Lung (tissue), 12 donors: ENCODE results near the gene SNTG2. TPM values are rescaled to one million over a fixed set of nuclear protein-coding genes. Genes with fewer than 3 reads are reported as not detected.

Experiments
- ATAC-seq: fragments of 200-7000 bp; cut with Tn5 transposase; one replicate; pipeline ENCODE4 v1.9.1; 2020; ENCODE audit warnings: moderate number of reproducible peaks; ENCODE audit not compliant: insufficient read depth, low FRiP score
- DNase-seq, 3 donors: peaks; one replicate each; pipeline ENCODE4 v3.0.0-alpha.2; 2013 to 2017
- H3K27ac ChIP-seq, 2 donors: one replicate each; pipeline ENCODE4 v1.5.1; 2013; ENCODE audit warnings: mild to moderate bottlenecking in 2 of 2, moderate library complexity in 2 of 2, control low read depth in 1 of 2, inconsistent platforms in 1 of 2, low read depth in 1 of 2, low read length in 1 of 2
- H3K27me3 ChIP-seq, 3 donors: one replicate each; pipeline ENCODE4 v1.5.1; 2013; ENCODE audit warnings: low read length in 2 of 3; ENCODE audit not compliant: control insufficient read depth in 3 of 3, insufficient read depth in 3 of 3
- H3K36me3 ChIP-seq, 4 donors: one replicate each; pipeline ENCODE4 v1.5.1; 2013; ENCODE audit warnings: low read length in 4 of 4, mild to moderate bottlenecking in 1 of 4, moderate library complexity in 1 of 4; ENCODE audit not compliant: control insufficient read depth in 4 of 4, insufficient read depth in 4 of 4
- H3K4me1 ChIP-seq, 5 donors: one replicate each; pipeline ENCODE4 v1.5.1; 2013; ENCODE audit warnings: low read length in 5 of 5, mild to moderate bottlenecking in 2 of 5, moderate library complexity in 1 of 5; ENCODE audit not compliant: control insufficient read depth in 5 of 5, insufficient read depth in 5 of 5
- H3K4me3 ChIP-seq: one replicate; pipeline ENCODE4 v1.5.1; 2013; ENCODE audit warnings: mild to moderate bottlenecking, control low read depth, moderate library complexity
- H3K9ac ChIP-seq, 2 donors: one replicate each; pipeline ENCODE4 v1.5.1; 2013; ENCODE audit warnings: low read length in 2 of 2, control low read depth in 1 of 2; ENCODE audit not compliant: insufficient read depth in 1 of 2
- H3K9me3 ChIP-seq, 4 donors: one replicate each; pipeline ENCODE4 v1.5.1; 2013; ENCODE audit warnings: low read length in 3 of 4, mild to moderate bottlenecking in 1 of 4, moderate library complexity in 1 of 4; ENCODE audit not compliant: control insufficient read depth in 4 of 4, insufficient read depth in 3 of 4
- WGBS, 2 donors: extraction: QIAGEN DNeasy Blood & Tissue Kit; methylation state at CpG; one replicate each; pipeline ENCODE4 v1.1.7; 2013; 5-methylcytosine and 5-hydroxymethylcytosine counted together
- polyA plus RNA-seq, 2 donors: library from polyadenylated mRNA; stranded (reverse); fragments of 200-250 nt; gene quantifications; one replicate each; pipeline ENCODE4 v1.2.1, GENCODE V29; 2013
- total RNA-seq, 2 donors: library from RNA; depleted of rRNA in 1 of 2; stranded (reverse); fragments of >200 nt in 1 of 2; gene quantifications; one replicate each; pipeline ENCODE4 v1.2.1, GENCODE V29; 2014 to 2021
- TF ChIP-seq, protein P1 (sequence below): IDR thresholded peaks from 2 replicates; pipeline ENCODE4 v1.5.1; 2012; ENCODE audit warnings: mild to moderate bottlenecking; ENCODE audit errors: control extremely low read depth, extremely low read depth
- donor health status: control.
- donor health status: control.
- donor health status: Bipolar disorder and iron deficiency.
- donor health status: healthy.
- donor health status: DM: yes; HTN: yes; CAD: no.

The SNTG2 gene
- total and polyA plus RNA-seq, 4 donors, result 0.31 to 1.8 (median 1.2) TPM

DNA sequence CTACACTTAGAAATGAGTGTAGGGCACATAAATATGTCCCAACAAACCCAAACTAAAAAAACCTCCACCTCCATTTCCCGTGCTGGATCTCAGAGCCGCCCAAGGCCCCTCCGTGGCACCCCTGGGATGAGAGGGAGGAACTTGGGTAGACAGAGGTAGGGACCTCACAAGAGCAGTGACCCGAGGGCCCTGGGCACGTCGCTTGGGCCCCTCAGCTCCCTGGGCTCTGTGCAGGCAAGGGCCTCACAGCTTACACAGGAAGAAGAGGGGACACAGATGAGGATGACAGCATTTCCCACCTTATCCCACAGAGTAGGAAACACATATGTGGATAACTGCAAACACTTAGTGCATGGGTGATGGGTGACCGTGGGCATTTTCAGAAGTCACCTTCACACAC, 368.7 kb downstream of the SNTG2 start:
- TF ChIP-seq, protein P1, sequence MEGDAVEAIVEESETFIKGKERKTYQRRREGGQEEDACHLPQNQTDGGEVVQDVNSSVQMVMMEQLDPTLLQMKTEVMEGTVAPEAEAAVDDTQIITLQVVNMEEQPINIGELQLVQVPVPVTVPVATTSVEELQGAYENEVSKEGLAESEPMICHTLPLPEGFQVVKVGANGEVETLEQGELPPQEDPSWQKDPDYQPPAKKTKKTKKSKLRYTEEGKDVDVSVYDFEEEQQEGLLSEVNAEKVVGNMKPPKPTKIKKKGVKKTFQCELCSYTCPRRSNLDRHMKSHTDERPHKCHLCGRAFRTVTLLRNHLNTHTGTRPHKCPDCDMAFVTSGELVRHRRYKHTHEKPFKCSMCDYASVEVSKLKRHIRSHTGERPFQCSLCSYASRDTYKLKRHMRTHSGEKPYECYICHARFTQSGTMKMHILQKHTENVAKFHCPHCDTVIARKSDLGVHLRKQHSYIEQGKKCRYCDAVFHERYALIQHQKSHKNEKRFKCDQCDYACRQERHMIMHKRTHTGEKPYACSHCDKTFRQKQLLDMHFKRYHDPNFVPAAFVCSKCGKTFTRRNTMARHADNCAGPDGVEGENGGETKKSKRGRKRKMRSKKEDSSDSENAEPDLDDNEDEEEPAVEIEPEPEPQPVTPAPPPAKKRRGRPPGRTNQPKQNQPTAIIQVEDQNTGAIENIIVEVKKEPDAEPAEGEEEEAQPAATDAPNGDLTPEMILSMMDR, result no peak
- no peak for DNase-seq
- Histone ChIP-seq H3K36me3 (no peaks in the 10 kb centered on the region), H3K9ac (no peak overlapping the region), H3K27me3 (peaks cover 0 to 5% (median 0%) of the 10 kb centered on the region in 3 donors), H3K27ac (no peak overlapping the region), H3K4me1 (no peaks in the 10 kb centered on the region), H3K4me3 (no peak overlapping the region), H3K9me3 (no peaks in the 10 kb centered on the region)
- 87 to 93% methylated on average over 7 of the region's 7 CpGs for WGBS, 2 donors
- ATAC-seq, result no peak

DNA sequence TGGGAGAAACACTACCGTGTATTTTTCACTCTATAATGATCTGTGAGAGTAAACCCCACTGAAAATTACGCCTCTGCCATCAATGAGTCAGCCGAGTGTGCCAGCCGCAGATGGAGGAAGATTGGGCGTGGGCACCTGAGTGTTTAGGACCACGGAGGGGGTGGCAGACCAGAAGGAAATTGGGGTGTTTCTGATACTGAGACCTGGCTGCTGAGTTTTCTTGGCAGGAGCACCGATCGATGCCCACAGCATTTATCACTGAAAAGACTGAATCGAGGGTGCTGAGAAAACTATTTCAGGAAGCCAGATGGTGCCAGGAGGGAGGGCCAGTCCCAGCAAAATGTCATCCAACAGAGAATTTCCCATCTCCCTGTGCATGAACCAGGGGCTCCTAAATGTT, 370.7 kb downstream of the SNTG2 start:
- TF ChIP-seq, protein P1, result no peak

DNA sequence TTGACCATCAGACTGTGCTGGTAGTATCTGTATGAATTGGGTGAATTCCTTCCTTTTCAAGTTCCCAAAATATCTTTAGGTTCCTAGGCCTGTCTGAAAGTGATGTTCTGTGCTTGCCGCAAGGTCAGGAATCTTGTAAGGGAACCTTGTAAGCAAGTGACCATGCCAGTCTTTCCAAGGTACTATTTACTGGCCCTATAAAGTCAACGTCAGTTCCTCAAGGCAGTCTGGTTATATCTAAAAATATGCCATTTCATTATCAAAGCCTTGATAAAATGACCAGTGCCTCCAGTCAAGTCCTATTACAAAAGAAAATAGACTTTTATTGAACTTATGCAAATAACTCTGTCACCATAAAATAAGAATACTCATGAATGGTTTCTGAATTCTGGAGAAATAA, 374.2 kb downstream of the SNTG2 start:
- no peaks in the 10 kb centered on the region for H3K27me3 ChIP-seq
- DNase-seq (no peak), ATAC-seq (no peak)
- H3K27ac ChIP-seq, result no peak overlapping the region
- H3K9ac ChIP-seq, result no peak overlapping the region
- H3K9me3 ChIP-seq, result peaks cover 0 to 2% (median 0%) of the 10 kb centered on the region in 4 donors
- no peaks in the 10 kb centered on the region for H3K4me1 ChIP-seq
- TF ChIP-seq, protein P1, result no peak
- 89 to 90% methylated on average over 2 of the region's 2 CpGs for WGBS, 2 donors
- H3K36me3 ChIP-seq, result no peaks in the 10 kb centered on the region
- no peak overlapping the region for H3K4me3 ChIP-seq

More for the DNA sequence above, 370.7 kb downstream of the SNTG2 start:
- Histone ChIP-seq H3K9me3 (no peaks in the 10 kb centered on the region), H3K27ac (no peak overlapping the region), H3K36me3 (no peaks in the 10 kb centered on the region), H3K27me3 (peaks cover 0 to 5% (median 0%) of the 10 kb centered on the region in 3 donors), H3K4me3 (no peak overlapping the region), H3K4me1 (no peaks in the 10 kb centered on the region), H3K9ac (no peak overlapping the region)
- 81 to 82% methylated on average over 9 of the region's 9 CpGs for WGBS, 2 donors
- DNase-seq (no peak), ATAC-seq (no peak)

DNA sequence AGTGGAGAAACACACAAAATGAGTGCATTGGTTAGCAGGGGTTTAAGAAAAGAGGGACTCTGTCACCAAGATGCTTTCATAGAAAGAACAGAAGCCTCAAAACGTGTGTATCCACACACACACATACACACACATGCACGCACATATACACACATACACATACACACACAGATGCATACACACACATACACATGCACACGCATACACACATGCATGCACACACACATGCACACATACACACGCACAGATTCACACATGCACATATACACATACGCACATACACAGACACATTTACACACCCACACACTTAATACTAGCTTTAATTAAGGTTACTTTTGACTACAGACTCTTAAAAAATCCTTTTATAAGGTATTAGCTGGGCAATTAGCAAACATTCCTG, 378.0 kb downstream of the SNTG2 start:
- DNase-seq (no peak), ATAC-seq (no peak)
- no peaks in the 10 kb centered on the region for H3K36me3 ChIP-seq
- H3K9ac ChIP-seq, result no peak overlapping the region
- no peaks in the 10 kb centered on the region for H3K4me1 ChIP-seq
- 88 to 93% methylated on average over 5 of the region's 5 CpGs for WGBS, 2 donors
- H3K27ac ChIP-seq, result no peak overlapping the region
- TF ChIP-seq, protein P1, result no peak
- H3K4me3 ChIP-seq, result no peak overlapping the region
- H3K27me3 ChIP-seq, result no peaks in the 10 kb centered on the region
- peaks cover 0 to 2% (median 1%) of the 10 kb centered on the region in 4 donors for H3K9me3 ChIP-seq
